HEK293 (cell line): ENCODE measurements around the gene TEX2.

Source experiments
- CTCF ChIP-seq: fragments of 450-650 bp; formaldehyde crosslinking; IDR thresholded peaks from 2 replicates; pipeline ENCODE4 v1.5.1; 2016; ENCODE audit warnings: missing biosample characterization, missing genetic modification characterization
- ZNF350 ChIP-seq: fragments of 450-650 bp; formaldehyde crosslinking; IDR thresholded peaks from 2 replicates; pipeline ENCODE4 v1.5.0; 2017; ENCODE audit warnings: missing biosample characterization, mild to moderate bottlenecking, missing genetic modification characterization
- ZNF354C ChIP-seq: fragments of 450-650 bp; formaldehyde crosslinking; IDR thresholded peaks from 2 replicates; pipeline ENCODE4 v1.5.1; 2016; ENCODE audit warnings: missing biosample characterization, missing genetic modification characterization, low read depth, borderline replicate concordance

GRCh38 chr17:64260886-64261285, 2.2 kb downstream of the TEX2 start:
- TF ChIP-seq ZNF350 (tag by site-specific recombination) (no peak), ZNF354C (tag by site-specific recombination) (no peak), CTCF (no peak)
